Measurements from ENCODE around the gene SUSD3.

The SUSD3 gene

DNA sequence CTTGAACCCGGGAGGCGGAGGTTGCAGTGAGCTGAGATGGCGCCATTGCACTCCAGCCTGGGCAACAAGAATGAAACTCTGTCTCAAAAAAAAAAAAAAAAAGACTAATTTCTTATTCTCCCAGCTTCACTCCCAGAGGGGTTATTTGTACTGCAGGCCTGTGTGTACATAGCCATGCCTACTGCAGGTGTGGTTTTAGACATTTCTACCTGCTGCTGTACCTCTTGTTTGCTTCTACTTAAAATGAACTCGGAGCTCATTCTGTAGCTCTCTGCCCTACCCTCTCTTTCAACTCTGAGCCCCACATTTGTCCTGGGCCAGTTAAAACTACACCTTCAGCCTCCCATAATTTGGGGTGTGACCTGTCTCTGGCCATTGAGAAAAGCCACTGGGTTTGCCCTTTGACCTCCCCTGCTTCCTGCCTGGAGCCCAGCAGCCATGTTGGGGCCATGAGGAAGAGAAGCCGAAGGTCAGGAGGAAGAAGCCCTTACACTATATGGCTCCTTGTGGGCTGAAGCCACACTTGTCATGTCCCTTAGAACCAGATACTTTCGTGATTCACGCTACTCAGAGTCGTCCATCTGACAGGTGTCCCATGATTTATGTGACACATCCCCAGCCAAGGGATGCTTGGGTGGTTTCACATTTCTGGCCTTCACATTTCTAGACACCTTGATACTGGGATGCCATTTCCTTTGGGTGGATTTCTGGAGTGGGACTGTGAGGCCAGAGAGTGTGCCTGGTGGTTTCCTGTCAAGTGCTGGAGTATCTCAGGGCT lies 28.1 kb downstream of the SUSD3 start:
- H3K4me3 ChIP-seq (ENCODE audit: severe bottlenecking) = no peak overlapping the region
- TF ChIP-seq, protein P1, sequence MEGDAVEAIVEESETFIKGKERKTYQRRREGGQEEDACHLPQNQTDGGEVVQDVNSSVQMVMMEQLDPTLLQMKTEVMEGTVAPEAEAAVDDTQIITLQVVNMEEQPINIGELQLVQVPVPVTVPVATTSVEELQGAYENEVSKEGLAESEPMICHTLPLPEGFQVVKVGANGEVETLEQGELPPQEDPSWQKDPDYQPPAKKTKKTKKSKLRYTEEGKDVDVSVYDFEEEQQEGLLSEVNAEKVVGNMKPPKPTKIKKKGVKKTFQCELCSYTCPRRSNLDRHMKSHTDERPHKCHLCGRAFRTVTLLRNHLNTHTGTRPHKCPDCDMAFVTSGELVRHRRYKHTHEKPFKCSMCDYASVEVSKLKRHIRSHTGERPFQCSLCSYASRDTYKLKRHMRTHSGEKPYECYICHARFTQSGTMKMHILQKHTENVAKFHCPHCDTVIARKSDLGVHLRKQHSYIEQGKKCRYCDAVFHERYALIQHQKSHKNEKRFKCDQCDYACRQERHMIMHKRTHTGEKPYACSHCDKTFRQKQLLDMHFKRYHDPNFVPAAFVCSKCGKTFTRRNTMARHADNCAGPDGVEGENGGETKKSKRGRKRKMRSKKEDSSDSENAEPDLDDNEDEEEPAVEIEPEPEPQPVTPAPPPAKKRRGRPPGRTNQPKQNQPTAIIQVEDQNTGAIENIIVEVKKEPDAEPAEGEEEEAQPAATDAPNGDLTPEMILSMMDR (IDR thresholded peaks at IDR 0.05; ENCODE audit: poor library complexity, severe bottlenecking) = no peak

DNA sequence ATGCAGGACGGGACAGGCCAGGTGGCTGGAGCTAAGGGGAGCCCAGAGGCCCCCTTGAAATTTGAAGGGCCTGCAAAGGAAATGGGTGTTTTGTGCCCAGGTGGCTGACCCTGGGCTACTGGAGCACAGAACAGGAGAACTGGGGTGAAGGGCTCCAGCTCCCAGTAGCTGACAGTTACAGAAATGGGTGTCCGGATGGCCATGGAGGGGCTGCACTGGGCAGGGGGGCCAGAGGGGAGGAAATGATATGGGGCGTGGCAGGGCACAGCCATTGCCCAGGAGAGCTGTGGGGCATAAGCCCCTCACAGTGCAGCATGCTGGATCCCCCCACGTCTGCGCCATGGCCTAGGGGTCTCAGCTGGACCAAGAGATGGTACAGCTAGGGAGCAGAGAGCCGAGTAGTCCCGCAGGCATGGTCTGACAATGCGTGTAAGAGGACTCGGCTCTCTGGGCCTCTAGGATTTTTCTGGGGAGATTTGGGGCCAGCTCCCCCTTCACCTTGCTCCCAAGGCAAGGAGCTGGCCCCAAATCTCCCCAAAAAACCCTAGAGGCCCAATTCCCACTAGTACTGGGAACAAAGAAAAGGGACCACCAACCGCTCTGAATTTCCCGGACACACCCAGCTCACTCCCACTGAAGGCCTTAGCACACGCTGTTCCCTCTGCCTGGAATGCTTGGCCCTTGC lies 29.6 kb downstream of the SUSD3 start:
- H3K36me3 ChIP-seq (ENCODE audit: low read depth) = no peaks in the 10 kb centered on the region

More for the DNA sequence above, 28.1 kb downstream of the SUSD3 start:
- no peak for DNase-seq (ENCODE audit: low spot score)
- no peaks in the 10 kb centered on the region for H3K4me1 ChIP-seq (ENCODE audit: insufficient read depth, poor library complexity, severe bottlenecking)
- H3K36me3 ChIP-seq (ENCODE audit: low read depth) = no peaks in the 10 kb centered on the region
- no peaks in the 10 kb centered on the region for H3K27me3 ChIP-seq (ENCODE audit: insufficient read depth, poor library complexity, severe bottlenecking)
- H3K27ac ChIP-seq (ENCODE audit: poor library complexity, severe bottlenecking) = no peak overlapping the region
- ATAC-seq (ENCODE audit: low read depth) = no peak
- no peaks in the 10 kb centered on the region for H3K9me3 ChIP-seq (ENCODE audit: severe bottlenecking)

DNA sequence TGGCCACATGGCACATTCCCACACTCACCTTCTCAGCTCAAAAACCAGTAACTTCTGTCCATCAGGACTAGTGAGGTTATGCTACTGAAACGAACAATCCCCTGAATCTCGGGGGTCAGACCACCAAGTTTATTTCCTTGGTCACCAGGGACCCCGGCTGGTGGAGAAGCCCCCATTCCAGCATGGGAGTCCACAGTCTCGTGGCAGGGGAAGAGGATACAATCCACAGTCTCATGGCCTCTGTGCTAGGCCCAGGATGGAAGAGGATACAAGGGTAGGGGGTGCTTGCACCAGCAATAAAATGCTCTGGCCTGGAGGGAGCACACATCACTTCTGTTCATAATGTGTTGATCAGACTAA lies 30.1 kb downstream of the SUSD3 start:
- Histone ChIP-seq H3K27ac (ENCODE audit: poor library complexity, severe bottlenecking) (no peak overlapping the region), H3K4me3 (ENCODE audit: severe bottlenecking) (no peak overlapping the region), H3K4me1 (ENCODE audit: insufficient read depth, poor library complexity, severe bottlenecking) (no peaks in the 10 kb centered on the region), H3K27me3 (ENCODE audit: insufficient read depth, poor library complexity, severe bottlenecking) (no peaks in the 10 kb centered on the region), H3K9me3 (ENCODE audit: severe bottlenecking) (no peaks in the 10 kb centered on the region), H3K36me3 (ENCODE audit: low read depth) (no peaks in the 10 kb centered on the region)
- ATAC-seq (ENCODE audit: low read depth) = no peak
- DNase-seq (ENCODE audit: low spot score) = no peak
- TF ChIP-seq, protein P1 (IDR thresholded peaks at IDR 0.05; ENCODE audit: poor library complexity, severe bottlenecking) = no peak

More for the DNA sequence above, 29.6 kb downstream of the SUSD3 start:
- TF ChIP-seq, protein P1 (IDR thresholded peaks at IDR 0.05; ENCODE audit: poor library complexity, severe bottlenecking) = no peak
- Histone ChIP-seq H3K27ac (ENCODE audit: poor library complexity, severe bottlenecking) (no peak overlapping the region), H3K4me3 (ENCODE audit: severe bottlenecking) (no peak overlapping the region), H3K9me3 (ENCODE audit: severe bottlenecking) (no peaks in the 10 kb centered on the region), H3K27me3 (ENCODE audit: insufficient read depth, poor library complexity, severe bottlenecking) (no peaks in the 10 kb centered on the region), H3K4me1 (ENCODE audit: insufficient read depth, poor library complexity, severe bottlenecking) (no peaks in the 10 kb centered on the region)
- DNase-seq (ENCODE audit: low spot score) (no peak), ATAC-seq (ENCODE audit: low read depth) (no peak)

DNA sequence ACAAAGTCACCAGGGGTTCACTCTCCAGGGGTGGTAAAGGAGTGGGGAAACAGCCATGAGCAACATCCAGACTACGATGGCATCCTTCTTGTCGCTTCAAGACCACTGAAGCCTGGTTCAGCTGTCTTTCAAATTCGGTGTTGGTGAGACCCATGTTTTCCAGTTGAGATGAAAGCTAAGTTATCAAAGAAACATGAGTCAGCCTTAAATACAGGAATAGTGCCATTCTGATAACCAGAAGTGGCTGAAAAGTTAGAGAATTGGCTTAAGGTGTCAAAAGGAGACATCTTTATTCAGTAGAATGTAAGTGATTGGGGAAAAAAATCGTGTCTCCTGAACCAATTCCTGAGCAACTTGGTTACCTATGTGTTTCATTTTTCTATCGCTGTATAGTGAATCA lies 30.5 kb downstream of the SUSD3 start:
- no peak for DNase-seq (ENCODE audit: low spot score)
- no peak overlapping the region for H3K4me3 ChIP-seq (ENCODE audit: severe bottlenecking)
- no peaks in the 10 kb centered on the region for H3K9me3 ChIP-seq (ENCODE audit: severe bottlenecking)
- H3K27ac ChIP-seq (ENCODE audit: poor library complexity, severe bottlenecking) = no peak overlapping the region
- TF ChIP-seq, protein P1 (IDR thresholded peaks at IDR 0.05; ENCODE audit: poor library complexity, severe bottlenecking) = no peak
- H3K4me1 ChIP-seq (ENCODE audit: insufficient read depth, poor library complexity, severe bottlenecking) = no peaks in the 10 kb centered on the region
- H3K27me3 ChIP-seq (ENCODE audit: insufficient read depth, poor library complexity, severe bottlenecking) = no peaks in the 10 kb centered on the region
- no peaks in the 10 kb centered on the region for H3K36me3 ChIP-seq (ENCODE audit: low read depth)
- ATAC-seq (ENCODE audit: low read depth) = no peak

Data from RWPE2 (cell line).